ENCODE measurements around the gene NCK1. TPM values are rescaled to one million over a fixed set of nuclear protein-coding genes. Genes with fewer than 3 reads are reported as not detected.

Gene NCK1
- total and polyA plus RNA-seq, 2 donors (not counting 1 experiment from before 2014, with no cell fraction given), result 59.5 to 62.7 TPM

- TF ChIP-seq CTCF (conservative IDR thresholded peaks at IDR 0.05 in 1 of 2, IDR thresholded peaks at IDR 0.05 in 1 of 2; ENCODE audit: low read depth in 1 of 2, low read length in 2 of 2), result no peak
- TF ChIP-seq EZH2 (IDR thresholded peaks at IDR 0.05; ENCODE audit: low read length, missing control alignments), result no peak
- Histone ChIP-seq H3K4me1 (ENCODE audit: control insufficient read depth, extremely low read depth, insufficient read depth, low read length) (no peaks in the 10 kb centered on the region), H4K20me1 (ENCODE audit: control insufficient read depth, extremely low read depth, insufficient read depth, low read length) (no peaks in the 10 kb centered on the region), H3K9ac (ENCODE audit: insufficient read depth, low read length) (no peak overlapping the region), H3K4me2 (ENCODE audit: extremely low read depth, insufficient read depth, low read length) (no peak overlapping the region), H3K9me3 (ENCODE audit: control insufficient read depth, insufficient read depth, low read depth, low read length) (no peaks in the 10 kb centered on the region), H3K79me2 (ENCODE audit: control insufficient read depth, insufficient read depth, low read length) (peaks cover 13% of the 10 kb centered on the region), H3K27ac (ENCODE audit: insufficient read depth, low read length) (no peak overlapping the region), H3K4me3 (replicated peaks in 1 of 4; ENCODE audit: control extremely low read depth in 1 of 4, insufficient read depth in 1 of 4, low read depth in 3 of 4, low read length in 4 of 4) (no peak overlapping the region), H3K27me3 (ENCODE audit: control insufficient read depth, insufficient read depth, low read length) (no peaks in the 10 kb centered on the region), H2AFZ (ENCODE audit: low read length) (no peak overlapping the region), H3K36me3 (ENCODE audit: control insufficient read depth, insufficient read depth, low read length) (no peaks in the 10 kb centered on the region)
- no peak for DNase-seq (ENCODE audit: low read depth in 2 of 2)
These were observed 75.2 kb downstream of the NCK1 start for GRCh38 chr3:136937175-136937574.

- H3K4me1 ChIP-seq (ENCODE audit: control insufficient read depth, extremely low read depth, insufficient read depth, low read length), result no peaks in the 10 kb centered on the region
- H3K27ac ChIP-seq (ENCODE audit: insufficient read depth, low read length), result no peak overlapping the region
- TF ChIP-seq CTCF (conservative IDR thresholded peaks at IDR 0.05 in 1 of 2, IDR thresholded peaks at IDR 0.05 in 1 of 2; ENCODE audit: low read depth in 1 of 2, low read length in 2 of 2), result no peak
- H3K9me3 ChIP-seq (ENCODE audit: control insufficient read depth, insufficient read depth, low read depth, low read length), result no peaks in the 10 kb centered on the region
- H3K4me3 ChIP-seq (replicated peaks in 1 of 4; ENCODE audit: control extremely low read depth in 1 of 4, insufficient read depth in 1 of 4, low read depth in 3 of 4, low read length in 4 of 4), result no peak overlapping the region
- no peak overlapping the region for H2AFZ ChIP-seq (ENCODE audit: low read length)
- no peaks in the 10 kb centered on the region for H3K36me3 ChIP-seq (ENCODE audit: control insufficient read depth, insufficient read depth, low read length)
- peaks cover 13% of the 10 kb centered on the region for H3K79me2 ChIP-seq (ENCODE audit: control insufficient read depth, insufficient read depth, low read length)
- no peaks in the 10 kb centered on the region for H3K27me3 ChIP-seq (ENCODE audit: control insufficient read depth, insufficient read depth, low read length)
- H4K20me1 ChIP-seq (ENCODE audit: control insufficient read depth, extremely low read depth, insufficient read depth, low read length), result no peaks in the 10 kb centered on the region
- H3K9ac ChIP-seq (ENCODE audit: insufficient read depth, low read length), result no peak overlapping the region
- H3K4me2 ChIP-seq (ENCODE audit: extremely low read depth, insufficient read depth, low read length), result no peak overlapping the region
- no peak for DNase-seq (ENCODE audit: low read depth in 2 of 2)
These were observed 75.8 kb downstream of the NCK1 start for GRCh38 chr3:136937851-136938250.

- H3K27ac ChIP-seq (ENCODE audit: insufficient read depth, low read length), result no peak overlapping the region
- H3K4me1 ChIP-seq (ENCODE audit: control insufficient read depth, extremely low read depth, insufficient read depth, low read length), result peaks cover 4% of the 10 kb centered on the region
- H3K4me3 ChIP-seq (replicated peaks in 1 of 4; ENCODE audit: control extremely low read depth in 1 of 4, insufficient read depth in 1 of 4, low read depth in 3 of 4, low read length in 4 of 4), result no peak overlapping the region
These were observed 76.3 kb downstream of the NCK1 start for GRCh38 chr3:136938334-136938733.

More at GRCh38 chr3:136938334-136938733, 76.3 kb downstream of the NCK1 start:
- DNase-seq (ENCODE audit: low read depth in 2 of 2), result peak; percentile 47 to 60
- no peaks in the 10 kb centered on the region for H3K9me3 ChIP-seq (ENCODE audit: control insufficient read depth, insufficient read depth, low read depth, low read length)
- H3K27me3 ChIP-seq (ENCODE audit: control insufficient read depth, insufficient read depth, low read length), result no peaks in the 10 kb centered on the region
- no peaks in the 10 kb centered on the region for H3K36me3 ChIP-seq (ENCODE audit: control insufficient read depth, insufficient read depth, low read length)
- H4K20me1 ChIP-seq (ENCODE audit: control insufficient read depth, extremely low read depth, insufficient read depth, low read length), result peaks cover under 1% of the 10 kb centered on the region
- H3K9ac ChIP-seq (ENCODE audit: insufficient read depth, low read length), result no peak overlapping the region
- TF ChIP-seq EZH2 (IDR thresholded peaks at IDR 0.05; ENCODE audit: low read length, missing control alignments), result no peak
- no peak for TF ChIP-seq CTCF (conservative IDR thresholded peaks at IDR 0.05 in 1 of 2, IDR thresholded peaks at IDR 0.05 in 1 of 2; ENCODE audit: low read depth in 1 of 2, low read length in 2 of 2)
- no peak overlapping the region for H3K4me2 ChIP-seq (ENCODE audit: extremely low read depth, insufficient read depth, low read length)
- H2AFZ ChIP-seq (ENCODE audit: low read length), result no peak overlapping the region
- peaks cover 13% of the 10 kb centered on the region for H3K79me2 ChIP-seq (ENCODE audit: control insufficient read depth, insufficient read depth, low read length)

All from fibroblast of lung (primary cell).